HG03103 (cell line): ENCODE data around the gene SLC25A24.
"Not testable (repeated sequence)": the region's sequence is repeated elsewhere in the genome, so short reads cannot be mapped to it uniquely, and the experiment has no call there.

Source experiments
- ATAC-seq: cut with Tn5 transposase; IDR thresholded peaks from one replicate; pipeline ENCODE4 v1.9.1; 2021; ENCODE audit warnings: low read depth; ENCODE audit not compliant: unreplicated experiment

SLC25A24 gene

GRCh38 chr1:108200687-108201051, 526 bp upstream of the SLC25A24 start:
- ATAC-seq = no peak

- no peak for ATAC-seq
Measured at GRCh38 chr1:108199201-108199691, 897 bp downstream of the SLC25A24 start.

GRCh38 chr1:108194051-108194450, 6.1 kb downstream of the SLC25A24 start:
- ATAC-seq = no peak

- ATAC-seq = no peak
Measured at GRCh38 chr1:108193333-108193732, 6.8 kb downstream of the SLC25A24 start.

- no peak for ATAC-seq
Measured at GRCh38 chr1:108192581-108192980, 7.6 kb downstream of the SLC25A24 start.

- no peak for ATAC-seq
Measured at GRCh38 chr1:108190686-108191416, 9.3 kb downstream of the SLC25A24 start.

GRCh38 chr1:108190001-108190634, 10.0 kb downstream of the SLC25A24 start:
- no peak for ATAC-seq

GRCh38 chr1:108188801-108189200, 11.3 kb downstream of the SLC25A24 start:
- ATAC-seq = no peak

- ATAC-seq = no peak
Measured at GRCh38 chr1:108182959-108183700, 17.0 kb downstream of the SLC25A24 start.

- ATAC-seq = no peak
Measured at GRCh38 chr1:108179018-108179417, 21.1 kb downstream of the SLC25A24 start.

- not testable (repeated sequence) for ATAC-seq
Measured at GRCh38 chr1:108162409-108162808, 37.7 kb downstream of the SLC25A24 start.

- ATAC-seq = not testable (repeated sequence)
Measured at GRCh38 chr1:108159951-108160350, 40.2 kb downstream of the SLC25A24 start.

GRCh38 chr1:108158893-108159453, 41.2 kb downstream of the SLC25A24 start:
- ATAC-seq = no peak

GRCh38 chr1:108154314-108154713, 45.8 kb downstream of the SLC25A24 start:
- no peak for ATAC-seq

- no peak for ATAC-seq
Measured at GRCh38 chr1:108152782-108153222, 47.3 kb downstream of the SLC25A24 start.

GRCh38 chr1:108151548-108151947, 48.6 kb downstream of the SLC25A24 start:
- ATAC-seq = no peak

- ATAC-seq = no peak
Measured at GRCh38 chr1:108149796-108150467, 50.2 kb downstream of the SLC25A24 start.

GRCh38 chr1:108144569-108144968, 55.6 kb downstream of the SLC25A24 start:
- not testable (repeated sequence) for ATAC-seq

GRCh38 chr1:108142773-108143394, 57.3 kb downstream of the SLC25A24 start:
- ATAC-seq = no peak

GRCh38 chr1:108142258-108142657, 57.9 kb downstream of the SLC25A24 start:
- ATAC-seq = no peak
